ENCODE measurements around the gene DNAH2. TPM values are rescaled to one million over a fixed set of nuclear protein-coding genes. Genes with fewer than 3 reads are reported as not detected.

Gene DNAH2
- total and polyA plus RNA-seq, 10 donors = 0.02 to 1.1 (median 0.13) TPM; not detected in 1

GRCh38 chr17:7853691-7854038 lies 136.1 kb downstream of the DNAH2 start:
- peaks cover 3 to 75% (median 55%) of the 10 kb centered on the region in 6 donors for H3K36me3 ChIP-seq

GRCh38 chr17:7854078-7854777 lies 136.7 kb downstream of the DNAH2 start:
- TF ChIP-seq, protein P1, sequence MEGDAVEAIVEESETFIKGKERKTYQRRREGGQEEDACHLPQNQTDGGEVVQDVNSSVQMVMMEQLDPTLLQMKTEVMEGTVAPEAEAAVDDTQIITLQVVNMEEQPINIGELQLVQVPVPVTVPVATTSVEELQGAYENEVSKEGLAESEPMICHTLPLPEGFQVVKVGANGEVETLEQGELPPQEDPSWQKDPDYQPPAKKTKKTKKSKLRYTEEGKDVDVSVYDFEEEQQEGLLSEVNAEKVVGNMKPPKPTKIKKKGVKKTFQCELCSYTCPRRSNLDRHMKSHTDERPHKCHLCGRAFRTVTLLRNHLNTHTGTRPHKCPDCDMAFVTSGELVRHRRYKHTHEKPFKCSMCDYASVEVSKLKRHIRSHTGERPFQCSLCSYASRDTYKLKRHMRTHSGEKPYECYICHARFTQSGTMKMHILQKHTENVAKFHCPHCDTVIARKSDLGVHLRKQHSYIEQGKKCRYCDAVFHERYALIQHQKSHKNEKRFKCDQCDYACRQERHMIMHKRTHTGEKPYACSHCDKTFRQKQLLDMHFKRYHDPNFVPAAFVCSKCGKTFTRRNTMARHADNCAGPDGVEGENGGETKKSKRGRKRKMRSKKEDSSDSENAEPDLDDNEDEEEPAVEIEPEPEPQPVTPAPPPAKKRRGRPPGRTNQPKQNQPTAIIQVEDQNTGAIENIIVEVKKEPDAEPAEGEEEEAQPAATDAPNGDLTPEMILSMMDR (IDR thresholded peaks at IDR 0.05 in 8 of 11, conservative IDR thresholded peaks at IDR 0.05 in 3 of 11) = no peak
- TF ChIP-seq POLR2A (IDR thresholded peaks at IDR 0.05) (no peak), POLR2AphosphoS5 (IDR thresholded peaks at IDR 0.05) (no peak)
- Histone ChIP-seq H3K36me3 (peaks cover 3 to 73% (median 50%) of the 10 kb centered on the region in 6 donors), H3K27me3 (replicated peaks in 1 of 7) (no peaks in the 10 kb centered on the region), H3K27ac (peak overlapping the region in 4 of 8 donors; percentile 94 to 99 (median 96)), H3K4me3 (peak overlapping the region in 2 of 8 donors; percentile 71 to 79), H3K9me3 (no peaks in the 10 kb centered on the region), H3K4me1 (peaks cover 39 to 95% (median 61%) of the 10 kb centered on the region in 6 donors)
- 80 to 87% (median 83%) methylated on average over 31 of the region's 31 CpGs for WGBS, 5 donors
- peak; percentile 82 for DNase-seq
- intact Hi-C loops (cut with DNase I; ENCODE audit: low total_unique reads) = no loop called here

More at GRCh38 chr17:7853691-7854038, 136.1 kb downstream of the DNAH2 start:
- 86 to 94% (median 89%) methylated on average over 21 of the region's 21 CpGs for WGBS, 5 donors
- Histone ChIP-seq H3K4me3 (no peak overlapping the region), H3K4me1 (peaks cover 35 to 95% (median 56%) of the 10 kb centered on the region in 6 donors), H3K27me3 (replicated peaks in 1 of 7) (no peaks in the 10 kb centered on the region), H3K9me3 (no peaks in the 10 kb centered on the region), H3K27ac (peak overlapping the region in 1 of 8 donors; percentile 99)
- peak; percentile 75 for DNase-seq
- intact Hi-C loops (cut with DNase I; ENCODE audit: low total_unique reads) = no loop called here
- TF ChIP-seq POLR2AphosphoS5 (IDR thresholded peaks at IDR 0.05) (no peak), POLR2A (IDR thresholded peaks at IDR 0.05) (no peak)
- TF ChIP-seq, protein P1 (IDR thresholded peaks at IDR 0.05 in 8 of 11, conservative IDR thresholded peaks at IDR 0.05 in 3 of 11) = no peak

DNA sequence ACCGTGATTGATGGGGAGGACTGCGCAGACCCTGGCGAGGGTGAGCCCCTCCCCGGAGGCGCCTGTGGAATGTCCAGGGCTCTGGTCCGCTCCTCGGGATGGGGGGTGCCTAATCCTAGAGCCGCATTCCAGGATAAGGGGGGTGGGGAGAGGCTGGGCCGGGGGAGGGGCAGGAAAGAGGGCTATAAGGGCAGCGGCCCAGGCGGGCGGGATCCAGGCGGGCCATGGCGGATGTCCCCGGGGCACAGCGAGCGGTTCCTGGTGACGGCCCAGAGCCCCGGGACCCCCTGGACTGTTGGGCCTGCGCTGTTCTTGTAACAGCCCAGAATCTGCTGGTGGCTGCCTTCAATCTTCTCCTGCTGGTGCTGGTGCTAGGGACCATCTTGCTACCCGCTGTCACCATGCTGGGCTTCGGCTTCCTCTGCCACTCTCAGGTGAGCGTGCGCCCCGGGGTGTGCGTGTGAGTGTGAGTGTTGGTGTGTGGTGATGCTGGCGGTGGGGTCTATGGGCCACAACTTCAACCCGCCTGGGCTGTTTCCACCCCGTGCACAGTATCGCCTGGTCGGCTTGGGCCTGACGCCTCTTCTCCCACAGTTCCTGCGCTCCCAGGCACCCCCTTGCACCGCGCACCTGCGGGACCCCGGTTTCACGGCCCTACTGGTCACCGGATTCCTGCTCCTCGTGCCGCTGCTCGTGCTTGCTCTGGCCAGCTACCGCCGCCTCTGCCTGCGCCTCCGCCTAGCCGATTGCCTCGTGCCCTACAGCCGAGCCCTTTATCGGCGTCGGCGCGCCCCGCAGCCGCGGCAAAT lies 137.5 kb downstream of the DNAH2 start, which contains the start of gene TMEM88:
Gene TMEM88, plus strand, starts transcription at position 216 of the 809 bp plus-strand sequence. Its CDS starts 9 bp downstream, at position 225.
- H3K27ac ChIP-seq = peak within 1 kb of the TSS; percentile 7 to 99 (median 95)
- intact Hi-C loops (cut with DNase I; ENCODE audit: low total_unique reads) = no loop called here
- no peaks in the 10 kb centered on the region for H3K27me3 ChIP-seq (replicated peaks in 1 of 7)
- H3K4me3 ChIP-seq = peak within 1 kb of the TSS in 7 of 8 donors; percentile 15 to 79 (median 71)
- H3K36me3 ChIP-seq = peaks cover under 1 to 69% (median 41%) of the 10 kb centered on the region in 6 donors
- peak; percentile 87 for DNase-seq
- H3K4me1 ChIP-seq = peaks cover 39 to 90% (median 61%) of the 10 kb centered on the region in 6 donors
- TF ChIP-seq POLR2AphosphoS5 (IDR thresholded peaks at IDR 0.05) (peak; percentile 31 to 82 (median 62)), POLR2A (IDR thresholded peaks at IDR 0.05) (no peak)
- TF ChIP-seq, protein P1 (IDR thresholded peaks at IDR 0.05 in 8 of 11, conservative IDR thresholded peaks at IDR 0.05 in 3 of 11) = no peak
- no peaks in the 10 kb centered on the region for H3K9me3 ChIP-seq
- 64 to 80% (median 70%) methylated on average over 44 to 57 of the region's 57 CpGs for WGBS, 5 donors
